Astrocyte (in vitro differentiated cells and primary cell): ENCODE data around the gene PRKD2. TPM values are rescaled to one million over a fixed set of nuclear protein-coding genes. Genes with fewer than 3 reads are reported as not detected.

Source experiments
- DNase-seq: peaks from one replicate; pipeline ENCODE4 v3.0.0-alpha.2; 2010; ENCODE audit warnings: low read depth
- FAIRE-seq: peaks from 2 replicates; lab custom pipeline; 2011; peaks lifted over from hg19 to GRCh38; lab: Jason Lieb, UNC
- H2AFZ ChIP-seq: 2 replicates; pipeline ENCODE4 v1.6.0; 2012; ENCODE audit warnings: low read depth, low read length, inconsistent platforms
- H3K27ac ChIP-seq: 2 replicates; pipeline ENCODE4 v1.5.1; 2011; ENCODE audit warnings: low read depth, low read length, inconsistent platforms
- H3K27me3 ChIP-seq: 2 replicates; pipeline ENCODE4 v1.6.0; 2011; ENCODE audit warnings: low read length, inconsistent platforms; ENCODE audit not compliant: insufficient read depth
- H3K36me3 ChIP-seq: 2 replicates; pipeline ENCODE4 v1.5.1; 2011; ENCODE audit warnings: low read length, inconsistent platforms; ENCODE audit not compliant: insufficient read depth
- H3K4me1 ChIP-seq: 2 replicates; pipeline ENCODE4 v1.5.1; 2011; ENCODE audit warnings: low read length, inconsistent platforms; ENCODE audit not compliant: insufficient read depth
- H3K4me2 ChIP-seq: 2 replicates; pipeline ENCODE4 v1.6.0; 2012; ENCODE audit warnings: low read length, inconsistent platforms
- H3K4me3 ChIP-seq: 2 replicates; pipeline ENCODE4 v1.5.1; 2011; ENCODE audit warnings: low read depth, mild to moderate bottlenecking, low read length, inconsistent platforms; ENCODE audit not compliant: insufficient read depth
- H3K79me2 ChIP-seq: 2 replicates; pipeline ENCODE4 v1.6.0; 2012; ENCODE audit warnings: mild to moderate bottlenecking, low read length, inconsistent platforms; ENCODE audit not compliant: insufficient read depth
- H3K9ac ChIP-seq: 2 replicates; pipeline ENCODE4 v1.6.0; 2012; ENCODE audit warnings: mild to moderate bottlenecking, low read length, inconsistent platforms
- H3K9me3 ChIP-seq: 2 replicates; pipeline ENCODE4 v1.5.1; 2012; ENCODE audit warnings: low read depth, mild to moderate bottlenecking, low read length, inconsistent platforms; ENCODE audit not compliant: insufficient read depth
- H4K20me1 ChIP-seq: 2 replicates; pipeline ENCODE4 v1.6.0; 2012; ENCODE audit warnings: low read length, inconsistent platforms; ENCODE audit not compliant: insufficient read depth
- H3K27ac Mint-ChIP-seq: one replicate; pipeline ENCODE4 v1.8.0; 2021; ENCODE audit warnings: mild to moderate bottlenecking, mixed read lengths; ENCODE audit not compliant: unreplicated experiment
- H3K27me3 Mint-ChIP-seq: one replicate; pipeline ENCODE4 v1.8.0; 2021; ENCODE audit warnings: low read depth, mixed read lengths; ENCODE audit not compliant: unreplicated experiment
- H3K36me3 Mint-ChIP-seq: one replicate; pipeline ENCODE4 v1.8.0; 2021; ENCODE audit warnings: low read depth, mixed read lengths; ENCODE audit not compliant: unreplicated experiment
- H3K4me1 Mint-ChIP-seq: one replicate; pipeline ENCODE4 v1.8.0; 2021; ENCODE audit warnings: low read depth, mixed read lengths; ENCODE audit not compliant: unreplicated experiment
- H3K4me3 Mint-ChIP-seq: one replicate; pipeline ENCODE4 v1.8.0; 2021; ENCODE audit warnings: mild to moderate bottlenecking, moderate library complexity, mixed read lengths; ENCODE audit not compliant: unreplicated experiment
- H3K9me3 Mint-ChIP-seq: one replicate; pipeline ENCODE4 v1.8.0; 2021; ENCODE audit warnings: mild to moderate bottlenecking, mixed read lengths; ENCODE audit not compliant: unreplicated experiment
- CTCF ChIP-seq: IDR thresholded peaks from 2 replicates; pipeline ENCODE4 v1.5.1; 2011; ENCODE audit warnings: low read depth, mild to moderate bottlenecking, inconsistent platforms, low read length, moderate library complexity; ENCODE audit not compliant: insufficient read depth
- EZH2 ChIP-seq: IDR thresholded peaks from 2 replicates; pipeline ENCODE4 v1.6.1; 2012; ENCODE audit warnings: mild to moderate bottlenecking, low read length, inconsistent platforms; ENCODE audit not compliant: insufficient read depth
- total RNA-seq: library from RNA; stranded (reverse); gene quantifications from 2 replicates; pipeline ENCODE4 v1.2.1, GENCODE V29; 2021

The PRKD2 gene
- total RNA-seq, 1 donor from 2014 or later = 54.6 TPM

- peaks cover 6% of the 10 kb centered on the region for H3K4me1 ChIP-seq
- peaks cover 20% of the 10 kb centered on the region for H4K20me1 ChIP-seq
- no peaks in the 10 kb centered on the region for H3K27me3 ChIP-seq
- no peak overlapping the region for H3K4me3 ChIP-seq
- H3K4me1 Mint-ChIP-seq = no peaks in the 10 kb centered on the region
- H3K27ac Mint-ChIP-seq = no peak overlapping the region
- H3K4me2 ChIP-seq = no peak overlapping the region
- no peak overlapping the region for H2AFZ ChIP-seq
- H3K36me3 ChIP-seq = peaks cover 31% of the 10 kb centered on the region
- H3K9ac ChIP-seq = no peak overlapping the region
- H3K4me3 Mint-ChIP-seq = peak overlapping the region; percentile 10
- FAIRE-seq = no peak
- H3K9me3 ChIP-seq = no peaks in the 10 kb centered on the region
- no peaks in the 10 kb centered on the region for H3K27me3 Mint-ChIP-seq
- H3K36me3 Mint-ChIP-seq = peaks cover 27% of the 10 kb centered on the region
- no peak overlapping the region for H3K27ac ChIP-seq
- H3K9me3 Mint-ChIP-seq = no peaks in the 10 kb centered on the region
- no peaks in the 10 kb centered on the region for H3K79me2 ChIP-seq
- TF ChIP-seq EZH2 = no peak
- DNase-seq = no peak
Measured at GRCh38 chr19:46698395-46699321, 18.3 kb downstream of the PRKD2 start.

GRCh38 chr19:46697204-46697960, 19.5 kb downstream of the PRKD2 start:
- no peaks in the 10 kb centered on the region for H3K9me3 ChIP-seq
- H3K4me3 ChIP-seq = no peak overlapping the region
- no peak overlapping the region for H3K27ac Mint-ChIP-seq
- no peak overlapping the region for H3K9ac ChIP-seq
- FAIRE-seq (no peak), DNase-seq (peak; percentile 23)
- H3K4me2 ChIP-seq = peak overlapping the region; percentile 64
- H3K4me1 Mint-ChIP-seq = no peaks in the 10 kb centered on the region
- no peaks in the 10 kb centered on the region for H3K27me3 Mint-ChIP-seq
- peaks cover 43% of the 10 kb centered on the region for H3K36me3 ChIP-seq
- H3K79me2 ChIP-seq = no peaks in the 10 kb centered on the region
- H3K27me3 ChIP-seq = no peaks in the 10 kb centered on the region
- no peaks in the 10 kb centered on the region for H3K9me3 Mint-ChIP-seq
- peaks cover 40% of the 10 kb centered on the region for H3K36me3 Mint-ChIP-seq
- peaks cover 31% of the 10 kb centered on the region for H4K20me1 ChIP-seq
- no peak overlapping the region for H3K27ac ChIP-seq
- H2AFZ ChIP-seq = no peak overlapping the region
- H3K4me3 Mint-ChIP-seq = no peak overlapping the region
- TF ChIP-seq EZH2 = no peak
- no peak for TF ChIP-seq CTCF
- peaks cover 6% of the 10 kb centered on the region for H3K4me1 ChIP-seq

- H3K4me3 Mint-ChIP-seq = no peak overlapping the region
- Histone ChIP-seq H3K36me3 (peaks cover 44% of the 10 kb centered on the region), H3K79me2 (no peaks in the 10 kb centered on the region), H3K27me3 (no peaks in the 10 kb centered on the region), H3K4me2 (no peak overlapping the region), H4K20me1 (peaks cover 36% of the 10 kb centered on the region), H3K4me1 (peaks cover 6% of the 10 kb centered on the region), H3K9me3 (no peaks in the 10 kb centered on the region), H2AFZ (no peak overlapping the region), H3K9ac (no peak overlapping the region), H3K27ac (no peak overlapping the region), H3K4me3 (no peak overlapping the region)
- no peaks in the 10 kb centered on the region for H3K27me3 Mint-ChIP-seq
- peaks cover 44% of the 10 kb centered on the region for H3K36me3 Mint-ChIP-seq
- H3K27ac Mint-ChIP-seq = no peak overlapping the region
- no peak for DNase-seq
- TF ChIP-seq CTCF = no peak
- TF ChIP-seq EZH2 = no peak
- no peaks in the 10 kb centered on the region for H3K9me3 Mint-ChIP-seq
- no peak for FAIRE-seq
- H3K4me1 Mint-ChIP-seq = no peaks in the 10 kb centered on the region
Measured at GRCh38 chr19:46696866-46697203, 20.1 kb downstream of the PRKD2 start.
